ENCODE data around the gene WDR73. TPM values are rescaled to one million over a fixed set of nuclear protein-coding genes. Genes with fewer than 3 reads are reported as not detected.

WDR73 gene
- total and polyA plus RNA-seq, 9 of the 15 experiments (the other 6 are each of a cell fraction or from before 2014, with no cell fraction given): 9.2 to 25.4 (median 21.7) TPM

DNA sequence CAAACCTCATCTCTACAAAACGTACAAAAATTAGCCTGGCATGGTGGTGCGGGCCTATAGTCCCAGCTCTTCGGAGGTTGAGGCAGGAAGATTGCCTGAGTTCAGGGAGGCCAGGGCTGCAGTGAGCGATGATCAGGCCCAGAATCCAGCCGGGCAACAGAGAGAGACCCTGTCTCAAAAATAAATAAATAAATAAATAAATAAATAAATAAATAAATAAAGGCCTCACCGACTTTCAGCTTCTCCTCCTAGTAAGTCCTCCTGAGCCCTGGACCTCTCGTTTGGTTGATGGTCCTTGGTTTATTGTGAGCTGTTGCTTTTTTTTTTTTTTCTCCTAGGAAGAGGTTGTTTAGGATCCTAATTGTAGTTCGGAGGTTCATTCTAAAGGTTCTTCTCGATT is 25.1 kb downstream of the WDR73 start:
- Histone ChIP-seq H3K27me3 (ENCODE audit: control insufficient read depth in 2 of 2, insufficient read depth in 2 of 2, low read length in 2 of 2) (no peaks in the 10 kb centered on the region), H3K9me1 (ENCODE audit: control insufficient read depth, insufficient read depth, low read length) (no peaks in the 10 kb centered on the region), H3K4me3 (no peak overlapping the region), H2AFZ (ENCODE audit: low read depth, low read length) (no peak overlapping the region), H3K9me3 (replicated peaks; ENCODE audit: control insufficient read depth, insufficient read depth, low read depth, low read length) (no peaks in the 10 kb centered on the region), H3K79me2 (ENCODE audit: control insufficient read depth, insufficient read depth, low read length) (peaks cover 26% of the 10 kb centered on the region), H3K4me2 (ENCODE audit: insufficient read depth, low read length) (no peak overlapping the region), H3K9ac (ENCODE audit: insufficient read depth in 1 of 2, low read depth in 2 of 2, low read length in 2 of 2) (no peak overlapping the region), H3K4me1 (replicated peaks in 1 of 2; ENCODE audit: control insufficient read depth in 2 of 2, insufficient read depth in 2 of 2, low read length in 2 of 2) (peaks cover 20 to 21% of the 10 kb centered on the region in 2 experiments; a peak in 4 of 5 replicates), H3K36me3 (ENCODE audit: control insufficient read depth, insufficient read depth, low read length) (no peaks in the 10 kb centered on the region), H3K27ac (ENCODE audit: extremely low read depth, low read depth, low read length) (no peak overlapping the region), H4K20me1 (replicated peaks; ENCODE audit: control insufficient read depth, insufficient read depth, low read length) (no peaks in the 10 kb centered on the region; the same call in 1 of the 2 replicates)
- intact Hi-C loops (cut with micrococcal nuclease) (no loop called here), in situ Hi-C loops (cut with MboI) (no loop called here)
- DNase-seq (ENCODE audit: extremely low read depth in 1 of 4, low spot score in 3 of 4) (no peak), ATAC-seq (no peak), FAIRE-seq (no peak)
- 80% methylated on average over 8 of the region's 9 CpGs for WGBS (ENCODE audit: insufficient coverage, low coverage, missing lambda C conversion rate)
- TF ChIP-seq ZC3H11A (IDR thresholded peaks at IDR 0.05; ENCODE audit: low read depth, low read length) (peak; percentile 80; the same call in 1 of the 2 replicates), ZNF212 (CRISPR knock-in tag; IDR thresholded peaks at IDR 0.05) (no peak)
- no TSS peak for BruUV-seq (replicated peaks)
- POLR2A ChIA-PET: interaction anchor here (0.6 to 1.7 kb wide), 4 partner anchors 12 to 321 kb away, joined by 3 to 6 read pairs (median 4); no protein-coding TSS in a partner anchor
- CTCF ChIA-PET (ENCODE audit: low intra/inter-chr PET ratio): no interaction called here

DNA sequence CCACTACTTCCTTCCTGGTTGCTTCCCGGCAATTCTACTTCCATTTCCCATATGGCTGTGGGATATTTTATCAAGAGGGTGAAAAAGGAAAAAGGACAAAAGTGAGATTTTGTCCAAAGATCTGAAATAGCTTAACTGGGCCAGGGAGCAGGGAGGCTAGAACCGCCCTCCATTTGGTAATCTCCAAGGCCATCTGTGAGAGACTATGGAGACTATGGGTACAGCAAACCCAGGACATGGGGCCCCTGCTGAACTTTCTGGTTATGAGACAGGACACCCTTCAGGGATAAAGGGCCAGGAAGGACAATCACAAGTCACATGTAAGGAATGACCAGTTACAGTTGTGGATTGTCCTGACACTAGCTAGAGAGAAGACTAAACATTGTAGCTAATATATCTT is 29.0 kb downstream of the WDR73 start:
- H4K20me1 ChIP-seq (replicated peaks; ENCODE audit: control insufficient read depth, insufficient read depth, low read length): no peaks in the 10 kb centered on the region
- ATAC-seq (peak; percentile 79), DNase-seq (ENCODE audit: extremely low read depth in 1 of 4, low spot score in 3 of 4) (peak in 3 of 4 experiments; percentile 22 to 44 (median 27)), FAIRE-seq (peak; percentile 62)
- peaks cover 21% of the 10 kb centered on the region; the same call in 2 of the 3 replicates for H3K36me3 ChIP-seq (ENCODE audit: control insufficient read depth, insufficient read depth, low read length)
- peaks cover 4 to 8% of the 10 kb centered on the region in 2 experiments; a peak in 4 of 5 replicates for H3K4me1 ChIP-seq (replicated peaks in 1 of 2; ENCODE audit: control insufficient read depth in 2 of 2, insufficient read depth in 2 of 2, low read length in 2 of 2)
- peak overlapping the region; percentile 18 to 54; a peak in 2 of 4 replicates for H3K9ac ChIP-seq (ENCODE audit: insufficient read depth in 1 of 2, low read depth in 2 of 2, low read length in 2 of 2)
- no peaks in the 10 kb centered on the region for H3K27me3 ChIP-seq (ENCODE audit: control insufficient read depth in 2 of 2, insufficient read depth in 2 of 2, low read length in 2 of 2)
- POLR2A ChIA-PET: interaction anchor here (0.6 to 1.1 kb wide), 2 partner anchors 20 to 29 kb away, joined by 3 to 6 read pairs; partner anchors contain the start of gene WDR73
- BruUV-seq (replicated peaks): no TSS peak
- H3K4me2 ChIP-seq (ENCODE audit: insufficient read depth, low read length): peak overlapping the region; percentile 13; the same call in 1 of the 2 replicates
- TF ChIP-seq STAG1 (CRISPR knock-in tag; IDR thresholded peaks at IDR 0.05; ENCODE audit: borderline replicate concordance): no peak
- 0 out of 4 replicates have a peak, but pooled peaks of 1 of the 2 experiments have one; percentile 53 for TF ChIP-seq ETV6 (IDR thresholded peaks at IDR 0.05; ENCODE audit: borderline replicate concordance in 1 of 2, low read depth in 2 of 2, low read length in 1 of 2)
- TF ChIP-seq ETV6 (CRISPR knock-in tag; IDR thresholded peaks at IDR 0.05; ENCODE audit: borderline replicate concordance): no peak
- TF ChIP-seq NFIC (IDR thresholded peaks at IDR 0.05): no peak
- TF ChIP-seq, protein P1, sequence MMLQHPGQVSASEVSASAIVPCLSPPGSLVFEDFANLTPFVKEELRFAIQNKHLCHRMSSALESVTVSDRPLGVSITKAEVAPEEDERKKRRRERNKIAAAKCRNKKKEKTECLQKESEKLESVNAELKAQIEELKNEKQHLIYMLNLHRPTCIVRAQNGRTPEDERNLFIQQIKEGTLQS (IDR thresholded peaks at IDR 0.05): no peak
- TF ChIP-seq, protein P1 (CRISPR knock-in tag; conservative IDR thresholded peaks at IDR 0.05): no peak
- CTCF ChIA-PET (ENCODE audit: low intra/inter-chr PET ratio): no interaction called here
- 20% methylated on average over 2 of the region's 2 CpGs for WGBS (ENCODE audit: insufficient coverage, low coverage, missing lambda C conversion rate)
- no peaks in the 10 kb centered on the region for H3K79me2 ChIP-seq (ENCODE audit: control insufficient read depth, insufficient read depth, low read length)
- H3K27ac ChIP-seq (ENCODE audit: extremely low read depth, low read depth, low read length): peak overlapping the region; percentile 26; the same call in 1 of the 3 replicates
- intact Hi-C loops (cut with micrococcal nuclease) (no loop called here), in situ Hi-C loops (cut with MboI) (no loop called here)
- peaks cover 22% of the 10 kb centered on the region for H3K9me3 ChIP-seq (replicated peaks; ENCODE audit: control insufficient read depth, insufficient read depth, low read depth, low read length)
- H2AFZ ChIP-seq (ENCODE audit: low read depth, low read length): peak overlapping the region; percentile 47
- H3K4me3 ChIP-seq: no peak overlapping the region
- H3K9me1 ChIP-seq (ENCODE audit: control insufficient read depth, insufficient read depth, low read length): no peaks in the 10 kb centered on the region
